MCF 10A (cell line): ENCODE results near the gene NR2F1-AS1. TPM values are rescaled to one million over a fixed set of nuclear protein-coding genes. Genes with fewer than 3 reads are reported as not detected.
A peak's percentile ranks its signal among the peaks of the same experiment; 100 is the strongest.

Source experiments
- BruUV-seq: library from RNA; stranded (reverse); fragments of 400-500 nt; replicated peaks from 2 replicates; lab custom pipeline; 2021; lab: Mats Ljungman, UMichigan
- CTCF ChIA-PET: fragments of 300-600 bp; sonication (Branson Sonifier 250); formaldehyde crosslinking; extraction: SDS; loops from one replicate; lab custom pipeline; 2021; ENCODE audit warnings: antibody characterized with exemption, inconsistent platforms; lab: Yijun Ruan, JAX
- POLR2A ChIA-PET: fragments of 300-600, 350-650 bp; sonication (Branson Sonifier 250); formaldehyde crosslinking; extraction: SDS; loops from one replicate; lab custom pipeline; 2020; ENCODE audit warnings: antibody characterized with exemption, inconsistent platforms; lab: Yijun Ruan, JAX
- DNase-seq: peaks from one replicate; pipeline ENCODE4 v3.0.0-alpha.2; 2018; ENCODE audit not compliant: unreplicated experiment
- H3K27ac Mint-ChIP-seq: one replicate; pipeline ENCODE4 v1.8.0; 2022; ENCODE audit warnings: mild to moderate bottlenecking, low read depth, mixed read lengths; ENCODE audit not compliant: unreplicated experiment
- H3K27me3 Mint-ChIP-seq: one replicate; pipeline ENCODE4 v1.8.0; 2022; ENCODE audit warnings: mixed read lengths; ENCODE audit not compliant: insufficient read depth, unreplicated experiment
- H3K36me3 Mint-ChIP-seq: one replicate; pipeline ENCODE4 v1.8.0; 2022; ENCODE audit warnings: mild to moderate bottlenecking, moderate library complexity, mixed read lengths; ENCODE audit not compliant: insufficient read depth, unreplicated experiment
- H3K4me1 Mint-ChIP-seq: one replicate; pipeline ENCODE4 v1.8.0; 2022; ENCODE audit warnings: mixed read lengths; ENCODE audit not compliant: insufficient read depth, unreplicated experiment
- H3K4me3 Mint-ChIP-seq: one replicate; pipeline ENCODE4 v1.8.0; 2022; ENCODE audit warnings: mild to moderate bottlenecking, moderate library complexity, mixed read lengths; ENCODE audit not compliant: unreplicated experiment
- H3K9me3 Mint-ChIP-seq: one replicate; pipeline ENCODE4 v1.8.0; 2022; ENCODE audit warnings: mixed read lengths; ENCODE audit not compliant: unreplicated experiment
- CTCF ChIP-seq: fragments of 200-600 bp; IDR thresholded peaks from one replicate; pipeline ENCODE4 v1.8.0; 2022; ENCODE audit warnings: antibody characterized with exemption, mild to moderate bottlenecking; ENCODE audit not compliant: unreplicated experiment
- intact Hi-C: fragments of 100-400 bp; cut with micrococcal nuclease; formaldehyde crosslinking; loops from 2 replicates; pipeline ENCODE4 v1.14.1; 2022
- total RNA-seq: library from RNA; stranded (reverse); gene quantifications from 2 replicates; pipeline ENCODE4 v1.2.3, GENCODE V29; 2022

The NR2F1-AS1 gene
- total RNA-seq, 1 experiment from 2014 or later, result 3.2 TPM

GRCh38 chr5:93580063-93580926 is 724 bp downstream of the NR2F1-AS1 start:
- DNase-seq, result peak; percentile 53
- BruUV-seq, result no TSS peak
- H3K27me3 Mint-ChIP-seq, result no peaks in the 10 kb centered on the region
- no peaks in the 10 kb centered on the region for H3K36me3 Mint-ChIP-seq
- ChIA-PET CTCF (interaction anchor here (0.7 to 1.1 kb wide), 7 partner anchors 18 to 527 kb away, joined by 3 to 6 read pairs (median 3); no protein-coding TSS in a partner anchor), POLR2A (no interaction called here)
- no peak overlapping the region for H3K4me3 Mint-ChIP-seq
- H3K4me1 Mint-ChIP-seq, result peaks cover 6% of the 10 kb centered on the region
- H3K27ac Mint-ChIP-seq, result peak overlapping the region; percentile 57
- TF ChIP-seq CTCF, result no peak
- intact Hi-C loops, result loop anchor here (1.0 to 10.0 kb wide), 10 partner anchors 145 to 1651 kb away; no protein-coding TSS in a partner anchor
- H3K9me3 Mint-ChIP-seq, result no peaks in the 10 kb centered on the region

GRCh38 chr5:93579692-93580062 is 1.3 kb downstream of the NR2F1-AS1 start:
- ChIA-PET POLR2A (no interaction called here), CTCF (no interaction called here)
- H3K27ac Mint-ChIP-seq, result no peak overlapping the region
- no peaks in the 10 kb centered on the region for H3K36me3 Mint-ChIP-seq
- no peak overlapping the region for H3K4me3 Mint-ChIP-seq
- no TSS peak for BruUV-seq
- TF ChIP-seq CTCF, result no peak
- H3K27me3 Mint-ChIP-seq, result no peaks in the 10 kb centered on the region
- H3K9me3 Mint-ChIP-seq, result no peaks in the 10 kb centered on the region
- intact Hi-C loops, result loop anchor here (1.0 to 10.0 kb wide), 10 partner anchors 145 to 1651 kb away; no protein-coding TSS in a partner anchor
- peaks cover 6% of the 10 kb centered on the region for H3K4me1 Mint-ChIP-seq
- no peak for DNase-seq

GRCh38 chr5:93578813-93579691 is 2.0 kb downstream of the NR2F1-AS1 start:
- H3K27ac Mint-ChIP-seq, result no peak overlapping the region
- H3K4me3 Mint-ChIP-seq, result no peak overlapping the region

More at GRCh38 chr5:93578813-93579691, 2.0 kb downstream of the NR2F1-AS1 start:
- POLR2A ChIA-PET, result no interaction called here
- no peak for DNase-seq
- TF ChIP-seq CTCF, result no peak
- H3K9me3 Mint-ChIP-seq, result no peaks in the 10 kb centered on the region
- no TSS peak for BruUV-seq
- intact Hi-C loops, result no loop called here
- H3K4me1 Mint-ChIP-seq, result peaks cover 6% of the 10 kb centered on the region
- no peaks in the 10 kb centered on the region for H3K36me3 Mint-ChIP-seq
- no peaks in the 10 kb centered on the region for H3K27me3 Mint-ChIP-seq
- CTCF ChIA-PET, result interaction anchor here (0.6 to 1.0 kb wide), 2 partner anchors 27 to 670 kb away, joined by 3 read pairs; no protein-coding TSS in a partner anchor
